SHP77 (cell line): ENCODE data around the gene AGAP9.
"Not testable (repeated sequence)": the region's sequence is repeated elsewhere in the genome, so short reads cannot be mapped to it uniquely, and the experiment has no call there.

ENCODE experiments used
- DNase-seq, 2 experiments: peaks; one replicate each; lab custom pipeline; 2025; lab: John Stamatoyannopoulos, UW

AGAP9 gene

GRCh38 chr10:47523475-47523874 lies at the start of gene AGAP9:
AGAP9 (minus strand) TSS chr10:47523638; CDS start chr10:47523526, 112 bp downstream.
- not testable (repeated sequence) for DNase-seq

GRCh38 chr10:47571138-47571912 lies 47.9 kb upstream of the AGAP9 start:
- DNase-seq: not testable (repeated sequence)

DNA sequence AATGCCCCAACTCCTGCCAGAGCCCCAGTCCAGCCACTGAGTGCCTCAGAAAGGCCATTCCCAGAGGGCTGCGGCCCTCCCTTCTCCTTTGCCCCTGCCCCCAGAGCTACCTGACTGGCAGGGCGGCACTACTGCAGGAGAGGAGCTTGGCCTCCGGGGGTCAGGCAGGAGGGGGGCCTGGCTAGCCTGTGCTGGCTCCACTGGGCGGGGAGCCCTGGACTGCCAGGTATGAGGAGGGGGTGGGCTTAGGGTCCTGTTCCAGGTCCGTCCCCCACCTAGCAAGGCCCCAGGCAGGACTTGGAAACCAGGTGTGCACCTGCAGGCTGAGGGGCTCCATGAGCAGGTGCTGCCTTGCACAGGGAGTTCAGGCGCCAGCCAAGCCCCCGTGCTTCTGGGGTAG lies 43.3 kb upstream of the AGAP9 start:
- DNase-seq: not testable (repeated sequence)

DNA sequence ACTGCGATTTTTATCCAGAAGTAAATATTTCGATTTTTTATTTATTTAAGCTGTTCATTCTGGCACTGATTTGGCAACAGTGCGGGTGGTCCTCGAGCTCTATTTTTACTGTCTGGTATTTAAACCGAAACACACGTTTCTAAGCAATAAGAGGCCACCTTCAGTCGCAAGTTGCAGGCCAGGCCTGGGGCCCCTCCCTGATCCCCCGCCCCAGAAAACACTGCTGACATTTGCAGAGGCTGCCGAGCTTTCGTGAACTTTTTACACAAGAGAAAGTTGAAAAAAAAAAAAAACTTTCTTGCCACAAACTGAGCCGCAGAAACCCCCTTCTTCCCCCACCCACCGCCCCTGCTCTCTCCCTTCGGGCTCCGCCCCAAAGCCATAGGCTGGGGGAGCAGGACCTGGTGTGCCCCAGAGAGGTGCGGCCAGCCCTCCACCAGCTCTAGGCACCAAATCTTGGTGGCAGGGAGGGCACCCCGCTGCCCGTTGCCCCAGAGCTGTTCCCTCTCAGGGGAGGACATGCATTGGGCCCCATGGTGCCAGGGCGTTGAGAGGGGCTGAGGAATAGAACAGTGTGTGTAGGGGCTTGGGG lies 42.8 kb upstream of the AGAP9 start:
- DNase-seq: not testable (repeated sequence)

DNA sequence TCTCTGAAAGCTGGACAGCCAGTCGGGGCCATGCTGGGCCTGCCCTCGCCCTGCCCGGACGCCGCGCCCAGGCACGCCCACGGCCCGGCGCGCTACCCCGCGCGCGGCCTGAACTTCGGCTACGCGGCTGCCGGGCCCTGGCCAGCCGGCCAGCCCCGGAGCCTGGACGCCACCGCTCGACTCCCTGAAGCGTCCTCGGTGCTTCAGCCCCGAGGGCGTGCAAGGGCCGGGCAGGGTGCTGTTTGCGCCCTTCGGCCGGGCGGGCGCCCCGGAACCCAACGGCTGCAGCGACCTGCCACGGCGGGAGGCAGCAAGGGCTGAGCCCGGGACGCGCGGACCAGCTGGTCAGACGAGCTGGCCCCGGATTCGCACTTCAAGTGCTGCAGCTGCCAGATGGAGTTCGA lies 42.1 kb upstream of the AGAP9 start:
- not testable (repeated sequence) for DNase-seq

- not testable (repeated sequence) for DNase-seq
Observed at GRCh38 chr10:47564953-47565352, 41.5 kb upstream of the AGAP9 start.

DNA sequence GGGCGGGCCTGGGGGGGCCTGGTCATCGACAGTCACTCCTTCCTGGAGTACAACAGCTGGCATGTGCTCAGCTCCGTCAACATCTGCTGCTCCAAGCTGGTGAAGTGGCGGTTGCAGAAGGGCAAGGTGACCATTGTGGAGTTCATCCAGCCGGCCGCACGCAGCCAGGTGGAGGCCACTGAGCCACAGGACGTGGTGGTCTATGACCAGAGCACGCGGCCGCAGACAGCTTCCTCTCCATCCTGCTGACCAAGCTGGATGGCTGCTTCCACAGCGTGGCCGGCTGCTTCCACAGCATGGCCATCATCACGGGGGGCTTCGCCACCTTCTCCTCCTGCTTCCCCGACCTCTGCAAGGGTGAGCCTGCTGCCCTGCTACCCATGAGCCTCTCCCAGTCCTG lies 40.9 kb upstream of the AGAP9 start:
- not testable (repeated sequence) for DNase-seq

DNA sequence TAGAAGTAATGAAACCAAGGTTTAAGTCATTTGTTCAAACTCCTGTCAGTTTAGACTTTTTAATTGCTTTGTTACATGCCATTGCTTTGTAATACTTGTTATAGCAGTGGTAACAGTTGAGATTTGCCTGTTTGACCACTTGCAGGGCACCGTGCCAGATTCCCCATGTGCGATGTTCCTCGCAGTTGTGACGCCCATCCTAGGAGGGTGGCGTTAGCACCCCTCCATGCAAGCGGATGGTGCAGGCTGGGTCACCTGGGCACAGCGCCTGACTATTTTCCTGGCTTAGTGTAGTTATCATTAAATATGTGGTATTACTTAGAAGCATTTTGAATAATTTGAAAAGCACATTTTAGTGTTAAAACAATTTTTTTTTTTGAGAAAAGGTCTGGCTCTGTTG lies 37.0 kb upstream of the AGAP9 start:
- DNase-seq: not testable (repeated sequence)

GRCh38 chr10:47559718-47560308 lies 36.4 kb upstream of the AGAP9 start:
- not testable (repeated sequence) for DNase-seq

GRCh38 chr10:47558109-47558508 lies 34.7 kb upstream of the AGAP9 start:
- DNase-seq: not testable (repeated sequence)

GRCh38 chr10:47557616-47558015 lies 34.2 kb upstream of the AGAP9 start:
- not testable (repeated sequence) for DNase-seq

DNA sequence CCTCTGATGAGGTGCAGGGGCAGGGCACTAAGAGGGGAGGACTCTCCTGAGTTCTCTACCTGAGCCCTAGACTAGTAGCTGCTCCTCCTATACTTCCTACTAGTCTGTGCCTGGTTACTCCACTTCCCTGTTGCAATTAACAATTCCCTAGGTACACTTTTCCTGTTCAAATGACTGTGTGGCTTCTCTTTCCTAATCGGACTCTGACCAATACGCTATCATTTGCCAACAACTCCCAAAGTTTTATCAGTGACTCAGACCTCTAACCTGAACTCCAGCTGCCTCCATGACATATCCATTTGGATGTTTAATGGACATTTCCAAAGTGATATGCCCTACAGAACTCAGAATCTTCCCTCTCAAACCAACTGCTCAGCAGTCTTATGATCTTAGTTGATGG lies 31.9 kb upstream of the AGAP9 start:
- not testable (repeated sequence) for DNase-seq

GRCh38 chr10:47554552-47554951 lies 31.1 kb upstream of the AGAP9 start:
- not testable (repeated sequence) for DNase-seq

DNA sequence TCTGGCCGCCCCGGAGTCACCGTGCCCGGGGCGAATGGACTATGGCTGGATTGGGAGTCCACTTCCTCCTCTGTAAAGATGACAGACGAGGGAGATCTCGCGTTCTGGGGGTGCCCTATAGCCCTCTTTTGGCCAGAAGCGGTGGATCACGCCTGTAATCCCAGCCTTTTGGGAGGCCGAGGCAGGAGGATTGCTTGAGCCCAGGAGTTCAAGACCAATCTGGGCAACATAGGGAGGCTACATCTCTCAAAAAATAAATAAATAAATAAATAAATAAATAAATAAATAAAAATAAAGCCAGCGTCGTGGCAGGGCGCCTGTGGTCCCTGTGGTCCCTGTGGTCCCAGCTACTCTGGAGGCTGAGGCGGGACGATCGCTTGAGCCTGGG lies 30.4 kb upstream of the AGAP9 start:
- DNase-seq: not testable (repeated sequence)

GRCh38 chr10:47553214-47553859 lies 29.9 kb upstream of the AGAP9 start:
- DNase-seq: peak; percentile 34 to 48

DNA sequence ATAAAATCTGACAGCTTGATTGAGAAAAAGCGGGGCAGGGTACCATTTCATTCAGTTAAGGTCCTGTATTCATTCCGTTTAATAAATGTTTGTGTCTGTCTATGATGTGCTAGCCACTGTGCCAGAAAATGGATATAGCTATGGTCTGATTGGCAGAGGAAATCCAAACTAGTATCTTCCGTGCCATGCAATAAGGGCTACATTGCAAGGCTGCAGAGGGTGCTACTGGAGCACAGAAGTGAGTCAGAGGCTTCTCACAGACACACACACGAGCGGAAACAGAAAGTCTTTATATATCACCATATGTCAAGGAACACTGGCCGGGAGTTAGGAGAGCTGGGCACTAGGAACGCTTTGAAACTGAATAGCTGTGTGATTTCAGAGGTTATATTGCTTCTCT lies 29.3 kb upstream of the AGAP9 start:
- DNase-seq: not testable (repeated sequence)

DNA sequence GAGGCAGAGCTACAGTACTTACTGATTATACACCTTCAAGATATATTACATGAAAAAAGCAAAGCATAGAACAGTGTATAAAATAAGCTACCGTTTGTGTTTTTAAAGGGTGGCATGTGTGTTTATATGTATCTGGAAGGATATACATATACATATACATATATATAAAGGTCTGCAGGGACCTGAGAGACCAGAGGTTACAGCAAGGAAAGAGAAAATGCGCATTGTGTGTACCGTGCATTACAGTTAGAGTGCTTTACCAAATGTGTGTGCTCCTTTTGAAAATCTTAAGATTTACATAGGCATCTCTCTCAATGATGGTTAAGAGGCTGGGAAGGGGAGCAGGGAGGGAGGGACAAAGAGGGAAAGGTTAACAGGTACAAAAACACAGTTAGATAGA lies 23.8 kb upstream of the AGAP9 start:
- not testable (repeated sequence) for DNase-seq

DNA sequence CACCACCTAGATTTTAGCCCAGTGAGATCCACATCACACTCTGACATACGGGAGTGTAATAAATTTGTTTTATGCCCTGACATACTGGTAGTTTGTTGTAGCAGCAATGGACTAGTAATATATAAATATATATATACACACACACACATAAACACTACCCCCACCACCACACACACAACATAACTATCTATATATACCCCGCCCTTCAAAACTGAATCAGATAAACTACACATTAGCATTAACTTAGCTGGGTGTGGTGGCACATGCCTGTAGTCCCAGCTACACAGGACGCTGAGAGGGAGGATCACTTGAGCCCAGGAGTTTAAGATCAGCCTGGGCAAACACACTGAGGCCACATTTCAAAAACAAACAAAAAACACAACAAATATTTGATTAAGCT lies 13.0 kb upstream of the AGAP9 start:
- DNase-seq: not testable (repeated sequence)

DNA sequence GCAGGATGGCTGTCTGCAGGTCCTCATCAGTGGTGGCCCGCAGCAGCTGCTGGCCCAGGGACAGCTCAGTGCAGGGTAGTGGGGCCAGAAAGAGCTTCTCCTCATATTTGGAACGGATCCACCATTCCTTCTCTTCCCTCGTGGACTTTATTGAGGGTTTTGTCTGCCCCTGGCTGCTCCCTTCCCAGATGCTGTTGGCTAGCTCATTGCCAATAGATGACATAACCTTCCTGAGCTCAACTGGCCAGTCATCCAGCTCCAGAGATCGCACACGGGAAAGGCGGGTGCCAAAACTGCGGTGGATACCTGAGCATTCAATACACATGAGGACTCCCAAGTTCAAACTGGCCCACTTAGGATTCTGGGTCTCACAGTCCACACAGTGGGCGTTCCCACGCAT lies 21.1 kb downstream of the AGAP9 start:
- not testable (repeated sequence) for DNase-seq

DNA sequence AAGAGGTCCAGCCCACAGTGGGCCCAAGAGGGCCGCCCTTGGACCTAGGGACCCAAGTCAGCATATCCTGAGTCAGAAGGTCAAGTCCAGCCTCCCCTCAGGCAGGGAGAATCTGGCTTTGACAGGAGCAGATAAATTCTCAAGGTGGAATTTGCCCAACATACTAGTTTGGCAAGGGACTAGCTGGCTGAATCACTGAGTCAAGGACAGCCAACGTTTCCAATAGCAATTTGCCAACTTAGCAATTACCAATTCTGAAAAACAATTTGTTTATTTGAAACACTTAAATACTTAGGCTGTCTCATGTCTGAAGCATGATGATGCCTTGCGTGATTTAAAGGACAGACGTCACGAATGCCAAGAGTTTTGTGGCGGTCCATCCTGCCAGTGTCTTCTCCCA lies 29.2 kb downstream of the AGAP9 start:
- not testable (repeated sequence) for DNase-seq

GRCh38 chr10:47491600-47491999 lies 31.8 kb downstream of the AGAP9 start, which contains the start of gene FAM25G:
FAM25G (minus strand) TSS chr10:47491700; CDS start chr10:47491674, 26 bp downstream.
- DNase-seq: not testable (repeated sequence)

DNA sequence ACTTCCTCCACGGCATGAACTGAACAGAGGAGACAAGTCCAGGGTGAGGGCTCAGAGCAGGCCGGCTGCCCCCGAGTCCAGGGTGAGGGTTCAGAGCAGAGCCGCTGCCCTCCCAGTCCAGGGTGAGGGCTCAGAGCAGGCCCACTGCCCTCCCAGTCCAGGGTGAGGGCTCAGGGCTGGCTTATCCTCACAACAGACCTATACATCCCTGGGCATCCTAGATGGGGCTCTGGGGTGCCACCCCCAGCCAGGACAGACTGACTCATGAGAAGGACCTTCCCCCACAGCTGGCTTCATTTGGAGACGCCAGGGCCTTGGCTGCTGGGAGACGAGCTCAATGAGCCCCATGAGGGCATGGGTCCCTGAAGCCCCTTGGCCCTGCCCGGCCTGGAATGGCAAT lies 33.8 kb downstream of the AGAP9 start:
- DNase-seq: not testable (repeated sequence)
